Mucosa of stomach (tissue), 1 donor: ENCODE data around the gene MGAT3.

Experiments
- H3K27me3 ChIP-seq: one replicate; pipeline ENCODE4 v1.7.0; 2013; ENCODE audit warnings: mild to moderate bottlenecking, low read length; ENCODE audit not compliant: control insufficient read depth, insufficient read depth
- H3K36me3 ChIP-seq: one replicate; pipeline ENCODE4 v1.7.0; 2013; ENCODE audit warnings: low read length; ENCODE audit not compliant: control insufficient read depth, insufficient read depth
- H3K4me1 ChIP-seq: one replicate; pipeline ENCODE4 v1.7.0; 2013; ENCODE audit warnings: mild to moderate bottlenecking, low read length; ENCODE audit not compliant: control insufficient read depth, insufficient read depth
- H3K4me3 ChIP-seq: one replicate; pipeline ENCODE4 v1.7.0; 2013; ENCODE audit warnings: low read length
- H3K9ac ChIP-seq: one replicate; pipeline ENCODE4 v1.7.0; 2013; ENCODE audit warnings: mild to moderate bottlenecking, low read length, moderate library complexity
- H3K9me3 ChIP-seq: one replicate; pipeline ENCODE4 v1.7.0; 2013; ENCODE audit warnings: mild to moderate bottlenecking, low read length, moderate library complexity; ENCODE audit not compliant: control insufficient read depth
- donor health status: Pancreatic carcinoma.

Gene MGAT3

DNA sequence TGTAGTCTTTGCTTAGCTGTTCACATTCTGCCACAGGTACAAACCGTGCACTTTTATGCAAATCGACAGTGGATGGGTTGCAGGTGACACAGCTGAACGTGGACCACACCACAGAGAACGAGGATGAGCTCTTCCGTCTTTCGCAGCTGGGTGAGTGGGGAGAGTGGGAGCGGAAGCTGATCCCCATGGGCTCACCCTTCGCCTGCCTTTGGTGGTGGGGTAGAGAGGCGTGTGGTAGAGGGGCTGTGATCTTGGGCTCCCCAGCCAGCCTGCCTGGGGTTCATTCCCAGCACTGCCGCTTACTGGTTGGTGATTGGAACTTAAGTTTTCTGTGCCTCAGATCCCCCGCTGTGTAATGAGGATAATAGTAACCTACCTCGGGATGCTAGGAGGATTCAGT, 38.1 kb upstream of the MGAT3 start:
- Histone ChIP-seq H3K4me1 (no peaks in the 10 kb centered on the region), H3K9me3 (no peaks in the 10 kb centered on the region), H3K36me3 (peaks cover 23% of the 10 kb centered on the region), H3K9ac (no peak overlapping the region), H3K27me3 (no peaks in the 10 kb centered on the region), H3K4me3 (no peak overlapping the region)

DNA sequence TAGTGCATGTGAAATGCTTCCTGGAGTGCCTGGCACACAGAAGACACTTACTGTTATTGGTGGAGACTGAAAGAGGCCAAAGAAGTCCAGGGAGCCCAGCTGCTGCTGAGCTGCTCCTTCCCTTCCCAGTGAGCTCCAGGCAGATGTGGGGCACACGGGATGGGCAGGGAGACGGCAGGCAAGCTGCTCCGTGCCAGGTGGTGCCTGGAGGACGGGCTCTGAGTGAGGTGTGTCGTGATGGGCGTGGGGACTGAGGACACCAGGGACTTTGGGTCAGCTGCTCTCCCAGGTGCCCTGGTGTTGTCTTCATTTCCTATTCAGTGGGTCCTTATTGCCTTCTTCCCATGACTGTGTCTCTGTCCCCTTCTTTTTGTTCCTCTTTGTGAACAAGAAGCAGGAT, 37.7 kb upstream of the MGAT3 start:
- Histone ChIP-seq H3K36me3 (peaks cover 23% of the 10 kb centered on the region), H3K27me3 (no peaks in the 10 kb centered on the region), H3K4me1 (no peaks in the 10 kb centered on the region), H3K9me3 (no peaks in the 10 kb centered on the region), H3K4me3 (no peak overlapping the region), H3K9ac (no peak overlapping the region)

DNA sequence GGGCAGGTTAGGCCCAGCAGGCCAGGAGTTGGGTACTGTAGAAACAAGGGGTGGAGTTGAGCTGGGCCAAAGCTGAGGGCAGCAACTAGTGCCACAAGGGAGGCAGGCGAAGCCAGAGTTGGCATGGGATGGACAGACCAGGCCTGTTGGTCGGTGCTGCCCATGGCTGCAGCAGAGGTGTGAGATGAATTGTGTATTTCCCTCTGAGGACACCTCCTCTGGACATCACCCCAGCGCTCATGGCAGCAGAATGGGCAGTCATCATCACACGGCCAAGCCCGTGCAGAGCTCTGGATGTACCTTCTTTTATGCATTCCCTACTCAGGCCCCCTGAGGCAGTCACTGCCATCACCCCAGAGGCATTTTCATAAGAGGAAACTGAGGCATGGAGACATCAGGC, 36.9 kb upstream of the MGAT3 start:
- Histone ChIP-seq H3K9me3 (no peaks in the 10 kb centered on the region), H3K27me3 (no peaks in the 10 kb centered on the region), H3K36me3 (peaks cover 23% of the 10 kb centered on the region), H3K4me1 (no peaks in the 10 kb centered on the region), H3K9ac (no peak overlapping the region), H3K4me3 (no peak overlapping the region)

DNA sequence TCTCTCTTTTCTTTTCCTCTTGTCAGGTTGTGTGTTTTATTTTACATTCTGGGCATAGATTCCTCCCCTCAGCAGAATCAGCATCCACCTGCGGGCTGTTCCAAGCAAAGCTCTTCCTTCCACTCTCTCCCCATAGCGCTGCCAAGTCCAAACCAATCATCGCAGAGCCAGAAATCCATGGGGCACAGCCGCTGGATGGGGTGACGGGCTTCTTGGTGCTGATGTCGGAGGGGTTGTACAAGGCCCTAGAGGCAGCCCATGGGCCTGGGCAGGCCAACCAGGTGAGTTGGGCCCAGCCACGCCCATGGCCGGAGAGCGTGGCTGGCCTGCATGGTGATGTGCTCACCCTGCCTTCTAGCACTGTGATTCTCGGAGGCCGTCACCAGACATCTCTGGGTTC, 35.1 kb upstream of the MGAT3 start:
- Histone ChIP-seq H3K4me3 (no peak overlapping the region), H3K4me1 (no peaks in the 10 kb centered on the region), H3K27me3 (no peaks in the 10 kb centered on the region), H3K9ac (no peak overlapping the region), H3K36me3 (peaks cover 15% of the 10 kb centered on the region), H3K9me3 (no peaks in the 10 kb centered on the region)

DNA sequence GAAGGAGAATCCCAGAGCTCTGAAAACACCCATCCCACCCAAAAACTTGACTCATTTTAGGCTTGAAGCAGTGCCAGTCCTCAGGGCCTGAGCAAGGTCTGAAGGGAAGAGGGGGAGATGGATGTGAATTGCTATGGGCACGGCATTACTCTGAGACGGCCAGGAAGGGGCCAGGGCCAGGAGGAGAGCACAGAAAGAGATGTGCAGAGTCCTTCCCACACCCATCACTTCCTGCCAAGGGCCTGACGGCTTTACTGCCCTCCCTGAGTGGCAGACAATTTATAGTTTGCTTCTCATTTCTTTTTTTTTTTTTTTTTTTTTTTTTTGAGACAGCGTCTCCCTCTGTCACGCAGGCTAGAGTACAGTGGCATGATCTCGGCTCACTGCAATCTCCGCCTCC, 34.7 kb upstream of the MGAT3 start:
- Histone ChIP-seq H3K9ac (no peak overlapping the region), H3K4me3 (no peak overlapping the region), H3K36me3 (peaks cover 12% of the 10 kb centered on the region), H3K9me3 (no peaks in the 10 kb centered on the region), H3K4me1 (no peaks in the 10 kb centered on the region), H3K27me3 (no peaks in the 10 kb centered on the region)

DNA sequence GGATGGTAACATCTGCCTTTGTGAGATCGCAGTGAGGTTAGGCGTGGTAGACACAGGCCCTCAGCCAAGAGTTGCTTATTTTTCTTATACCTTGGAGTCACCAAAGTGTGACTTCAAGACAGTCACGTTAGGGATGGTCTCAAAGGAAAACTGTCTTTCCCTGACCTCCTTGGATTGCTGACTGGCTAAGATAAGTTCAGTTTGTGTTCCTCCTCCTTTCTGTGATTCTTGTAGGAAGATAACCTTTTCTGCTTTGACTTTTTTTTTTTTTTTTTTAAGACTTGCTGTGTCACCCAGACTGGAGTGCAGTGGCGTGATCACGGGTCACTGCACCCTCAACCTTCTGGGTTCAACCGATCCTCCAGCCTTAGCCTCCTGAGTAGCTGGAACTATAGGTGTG, 34.1 kb upstream of the MGAT3 start:
- Histone ChIP-seq H3K9ac (no peak overlapping the region), H3K4me1 (no peaks in the 10 kb centered on the region), H3K4me3 (no peak overlapping the region), H3K36me3 (peaks cover 18% of the 10 kb centered on the region), H3K27me3 (no peaks in the 10 kb centered on the region), H3K9me3 (no peaks in the 10 kb centered on the region)

DNA sequence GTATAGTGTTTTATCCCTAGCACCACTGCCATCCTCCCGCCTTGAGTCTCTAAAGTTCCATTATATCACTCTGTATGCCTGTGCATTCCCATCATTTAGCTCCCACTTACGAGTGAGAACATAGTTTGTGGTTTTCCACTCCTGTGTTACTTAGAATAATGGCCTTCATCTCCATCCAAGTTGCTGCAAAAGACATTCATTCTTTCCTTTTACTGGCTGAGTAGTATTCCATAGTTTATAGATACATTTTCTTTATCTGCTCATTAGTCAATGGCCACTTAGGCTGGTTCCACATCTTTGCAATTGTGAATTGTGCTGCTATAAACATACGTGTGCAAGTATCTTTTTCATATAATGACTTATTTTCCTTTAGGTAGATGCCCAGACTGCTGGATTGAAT, 32.8 kb upstream of the MGAT3 start:
- Histone ChIP-seq H3K4me1 (no peaks in the 10 kb centered on the region), H3K4me3 (no peak overlapping the region), H3K9ac (no peak overlapping the region), H3K27me3 (no peaks in the 10 kb centered on the region), H3K36me3 (peaks cover 19% of the 10 kb centered on the region), H3K9me3 (no peaks in the 10 kb centered on the region)

DNA sequence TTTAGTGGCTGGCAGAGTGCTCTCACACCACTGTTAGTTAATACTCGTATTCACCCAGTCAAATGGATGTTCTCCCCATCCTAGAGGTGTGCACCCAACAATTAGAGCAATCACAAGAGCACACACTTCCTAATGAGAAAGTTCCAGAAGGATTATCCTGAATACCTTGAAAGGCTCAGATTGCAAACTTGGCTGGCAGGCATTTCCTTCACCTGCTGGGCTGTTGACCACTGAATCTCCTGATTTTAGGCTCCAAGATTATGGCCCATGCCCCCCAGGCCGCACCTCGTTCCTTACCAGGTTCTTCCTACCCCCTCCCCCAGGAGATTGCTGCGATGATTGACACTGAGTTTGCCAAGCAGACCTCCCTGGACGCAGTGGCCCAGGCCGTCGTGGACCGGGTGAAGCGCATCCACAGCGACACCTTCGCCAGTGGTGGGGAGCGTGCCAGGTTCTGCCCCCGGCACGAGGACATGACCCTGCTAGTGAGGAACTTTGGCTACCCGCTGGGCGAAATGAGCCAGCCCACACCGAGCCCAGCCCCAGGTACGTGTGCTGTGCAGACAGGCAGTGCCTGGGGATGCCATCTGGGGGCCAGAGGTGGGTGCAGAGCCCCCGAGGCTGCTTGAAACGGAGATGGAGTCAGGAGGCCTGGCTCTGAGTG, 30.3 kb upstream of the MGAT3 start:
- no peaks in the 10 kb centered on the region for H3K4me1 ChIP-seq
- H3K36me3 ChIP-seq = peaks cover 15% of the 10 kb centered on the region
- no peak overlapping the region for H3K9ac ChIP-seq
- no peaks in the 10 kb centered on the region for H3K9me3 ChIP-seq
- no peaks in the 10 kb centered on the region for H3K27me3 ChIP-seq
- H3K4me3 ChIP-seq = no peak overlapping the region

DNA sequence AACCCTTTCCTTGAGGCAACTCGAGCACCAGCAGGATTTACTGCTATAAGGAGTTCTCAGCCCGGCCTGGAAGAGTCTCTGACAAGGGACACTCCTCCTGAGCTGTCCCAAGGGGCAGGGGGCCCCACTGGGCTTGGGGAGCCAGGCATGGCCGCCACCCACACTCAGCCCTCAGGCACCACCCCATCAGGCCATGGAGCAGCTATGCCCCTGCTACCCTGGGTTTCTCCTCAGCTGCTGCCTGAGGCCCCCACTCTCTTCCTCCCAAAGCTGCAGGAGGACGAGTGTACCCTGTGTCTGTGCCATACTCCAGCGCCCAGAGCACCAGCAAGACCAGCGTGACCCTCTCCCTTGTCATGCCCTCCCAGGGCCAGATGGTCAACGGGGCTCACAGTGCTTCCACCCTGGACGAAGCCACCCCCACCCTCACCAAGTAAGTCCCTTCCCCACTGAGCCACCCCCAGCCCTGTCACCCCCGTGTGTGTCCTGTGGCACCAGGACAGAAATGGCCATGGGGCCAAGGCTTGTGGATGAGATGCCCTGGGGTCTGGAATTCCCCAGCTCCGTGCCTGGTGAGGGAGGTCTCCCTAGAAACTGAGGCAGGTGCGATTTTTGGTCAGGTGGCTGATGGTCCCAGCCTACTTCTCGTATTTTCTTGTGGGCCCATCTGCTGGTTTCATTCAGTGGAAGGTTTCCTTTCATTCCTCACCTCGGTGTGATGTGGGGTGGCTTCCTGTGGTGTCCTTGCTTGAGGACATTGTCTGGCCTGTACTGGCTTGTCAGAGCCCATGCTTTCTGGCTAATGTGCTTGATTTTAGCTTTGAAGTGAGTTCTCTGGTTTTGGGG, 28.8 kb upstream of the MGAT3 start:
- Histone ChIP-seq H3K9ac (no peak overlapping the region), H3K36me3 (peaks cover 13% of the 10 kb centered on the region), H3K4me3 (no peak overlapping the region)

DNA sequence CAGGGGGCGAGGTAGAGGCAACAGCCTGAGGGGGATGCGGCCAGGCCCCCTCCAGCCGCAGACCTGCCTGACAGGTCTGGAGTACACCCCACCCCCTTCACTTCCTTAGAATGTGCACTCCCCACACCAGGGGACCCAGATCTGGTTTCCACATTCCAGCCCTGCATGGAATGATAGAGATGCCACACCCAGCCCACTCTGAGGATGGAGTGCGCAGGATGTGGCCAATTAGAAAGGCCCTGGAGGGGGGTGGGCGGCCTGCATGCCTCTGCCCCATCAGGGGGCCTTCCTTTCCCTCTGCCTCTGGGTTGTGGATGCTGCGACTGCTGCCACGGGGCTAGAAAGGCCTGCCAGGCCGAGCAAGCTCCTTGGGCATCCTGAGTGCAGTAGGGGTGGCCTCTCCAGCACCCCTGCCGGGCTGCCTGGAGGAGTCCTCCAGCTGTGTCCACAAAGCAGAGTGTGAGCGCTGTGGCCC, 28.2 kb upstream of the MGAT3 start:
- no peak overlapping the region for H3K4me3 ChIP-seq
- no peaks in the 10 kb centered on the region for H3K27me3 ChIP-seq
- H3K9me3 ChIP-seq = no peaks in the 10 kb centered on the region
- H3K4me1 ChIP-seq = no peaks in the 10 kb centered on the region
- H3K36me3 ChIP-seq = peaks cover 13% of the 10 kb centered on the region
- no peak overlapping the region for H3K9ac ChIP-seq

More for the DNA sequence above, 28.8 kb upstream of the MGAT3 start:
- Histone ChIP-seq H3K27me3 (no peaks in the 10 kb centered on the region), H3K9me3 (no peaks in the 10 kb centered on the region), H3K4me1 (no peaks in the 10 kb centered on the region)

DNA sequence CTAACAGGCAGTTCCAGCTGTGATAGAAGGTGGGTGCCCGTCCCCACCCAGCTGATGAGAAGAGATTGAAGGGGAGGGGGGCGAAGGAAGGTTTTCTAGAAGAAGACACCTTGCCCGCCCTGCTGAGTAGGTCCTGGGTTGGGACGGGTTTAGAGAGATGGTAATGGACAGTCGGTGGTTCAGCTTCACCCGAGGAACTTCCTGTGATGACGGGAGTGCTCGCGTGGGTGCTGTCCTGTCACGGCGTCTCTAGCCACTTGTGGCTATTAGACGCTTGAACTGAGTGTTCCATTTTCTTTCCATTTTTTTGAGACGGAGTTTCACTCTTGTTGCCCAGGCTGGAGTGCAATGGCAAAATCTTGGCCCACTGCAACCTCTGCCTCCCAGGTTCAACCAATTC, 27.6 kb upstream of the MGAT3 start:
- H3K4me3 ChIP-seq = no peak overlapping the region
- peaks cover 13% of the 10 kb centered on the region for H3K36me3 ChIP-seq
- no peaks in the 10 kb centered on the region for H3K9me3 ChIP-seq
- H3K9ac ChIP-seq = no peak overlapping the region
- no peaks in the 10 kb centered on the region for H3K27me3 ChIP-seq
- no peaks in the 10 kb centered on the region for H3K4me1 ChIP-seq

DNA sequence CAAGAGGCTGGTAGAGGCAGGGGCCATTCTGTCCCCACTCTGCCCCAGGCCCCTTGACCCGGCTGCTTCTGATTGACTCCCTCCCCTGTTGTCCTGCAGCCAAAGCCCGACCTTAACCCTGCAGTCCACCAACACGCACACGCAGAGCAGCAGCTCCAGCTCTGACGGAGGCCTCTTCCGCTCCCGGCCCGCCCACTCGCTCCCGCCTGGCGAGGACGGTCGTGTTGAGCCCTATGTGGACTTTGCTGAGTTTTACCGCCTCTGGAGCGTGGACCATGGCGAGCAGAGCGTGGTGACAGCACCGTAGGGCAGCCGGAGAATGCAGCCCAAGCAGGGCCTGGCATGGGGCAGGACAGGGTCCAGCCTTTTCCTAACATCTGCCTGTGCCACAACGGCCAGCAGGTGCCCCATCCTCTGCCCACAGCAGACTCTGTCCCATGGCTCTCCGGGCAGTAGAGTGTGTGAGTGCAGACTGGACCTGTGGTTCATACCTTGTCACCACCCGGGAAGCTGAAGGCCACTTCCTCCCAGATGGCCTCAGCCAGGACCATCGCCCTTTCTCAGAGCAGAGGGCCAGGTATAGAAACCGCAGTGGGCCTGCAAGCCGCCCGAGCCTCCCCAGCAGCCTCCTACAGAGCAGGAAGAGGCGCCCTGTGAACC, 26.8 kb upstream of the MGAT3 start:
- peaks cover 13% of the 10 kb centered on the region for H3K36me3 ChIP-seq
- H3K4me3 ChIP-seq = no peak overlapping the region
- H3K4me1 ChIP-seq = no peaks in the 10 kb centered on the region
- H3K27me3 ChIP-seq = no peaks in the 10 kb centered on the region
- H3K9me3 ChIP-seq = no peaks in the 10 kb centered on the region
- no peak overlapping the region for H3K9ac ChIP-seq
